ENCODE data around the gene C8B. TPM values are rescaled to one million over a fixed set of nuclear protein-coding genes. Genes with fewer than 3 reads are reported as not detected.

Gene C8B
- total and polyA plus RNA-seq, 3 donors from 2014 or later, result 0.25 to 0.59 (median 0.39) TPM

GRCh38 chr1:56908619-56909221 is 57.1 kb downstream of the C8B start:
- TF ChIP-seq CTCF (IDR thresholded peaks at IDR 0.05) (no peak), POLR2A (IDR thresholded peaks at IDR 0.05) (no peak)
- Histone ChIP-seq H3K27me3 (no peaks in the 10 kb centered on the region), H3K4me1 (no peaks in the 10 kb centered on the region), H3K9me3 (no peaks in the 10 kb centered on the region), H3K36me3 (ENCODE audit: low read depth, missing control alignments) (no peaks in the 10 kb centered on the region), H3K4me3 (no peak overlapping the region), H3K27ac (no peak overlapping the region)
- intact Hi-C loops (cut with DNase I; ENCODE audit: low total_unique reads), result no loop called here
- WGBS, 2 donors, result 88 to 89% methylated on average over 1 of the region's 1 CpG
- no peak for DNase-seq

- Histone ChIP-seq H3K27me3 (no peaks in the 10 kb centered on the region), H3K4me1 (no peaks in the 10 kb centered on the region), H3K36me3 (ENCODE audit: low read depth, missing control alignments) (no peaks in the 10 kb centered on the region), H3K4me3 (no peak overlapping the region), H3K27ac (no peak overlapping the region), H3K9me3 (no peaks in the 10 kb centered on the region)
- no peak for DNase-seq
- intact Hi-C loops (cut with DNase I; ENCODE audit: low total_unique reads), result no loop called here
- no peak for TF ChIP-seq CTCF (IDR thresholded peaks at IDR 0.05)
- no peak for TF ChIP-seq POLR2A (IDR thresholded peaks at IDR 0.05)
- WGBS, 2 donors, result 89 to 93% methylated on average over 3 of the region's 3 CpGs
These were observed 60.1 kb downstream of the C8B start for GRCh38 chr1:56905667-56906066.

GRCh38 chr1:56904663-56905397 is 61.0 kb downstream of the C8B start:
- 68 to 73% methylated on average over 2 of the region's 2 CpGs for WGBS, 2 donors
- no peaks in the 10 kb centered on the region for H3K36me3 ChIP-seq (ENCODE audit: low read depth, missing control alignments)
- no peaks in the 10 kb centered on the region for H3K27me3 ChIP-seq
- no peak overlapping the region for H3K4me3 ChIP-seq
- no peaks in the 10 kb centered on the region for H3K9me3 ChIP-seq
- no peaks in the 10 kb centered on the region for H3K4me1 ChIP-seq
- TF ChIP-seq POLR2A (IDR thresholded peaks at IDR 0.05) (no peak), CTCF (IDR thresholded peaks at IDR 0.05) (no peak)
- no peak for DNase-seq
- H3K27ac ChIP-seq, result no peak overlapping the region
- intact Hi-C loops (cut with DNase I; ENCODE audit: low total_unique reads), result no loop called here

GRCh38 chr1:56903778-56904177 is 62.0 kb downstream of the C8B start:
- Histone ChIP-seq H3K27ac (no peak overlapping the region), H3K36me3 (ENCODE audit: low read depth, missing control alignments) (no peaks in the 10 kb centered on the region), H3K27me3 (no peaks in the 10 kb centered on the region), H3K4me3 (no peak overlapping the region), H3K9me3 (no peaks in the 10 kb centered on the region), H3K4me1 (no peaks in the 10 kb centered on the region)
- intact Hi-C loops (cut with DNase I; ENCODE audit: low total_unique reads), result no loop called here
- no peak for TF ChIP-seq CTCF (IDR thresholded peaks at IDR 0.05)
- no peak for TF ChIP-seq POLR2A (IDR thresholded peaks at IDR 0.05)
- WGBS, 2 donors, result 94 to 100% methylated on average over 1 of the region's 1 CpG
- DNase-seq, result no peak

GRCh38 chr1:56901716-56902115 is 64.1 kb downstream of the C8B start:
- no peak overlapping the region for H3K27ac ChIP-seq
- no peaks in the 10 kb centered on the region for H3K9me3 ChIP-seq
- H3K4me1 ChIP-seq, result no peaks in the 10 kb centered on the region
- 66 to 75% methylated on average over 3 of the region's 3 CpGs for whole genome bisulfite sequencing, 2 donors
- TF ChIP-seq POLR2A (IDR thresholded peaks at IDR 0.05), result no peak
- no peak for TF ChIP-seq CTCF (IDR thresholded peaks at IDR 0.05)
- H3K27me3 ChIP-seq, result no peaks in the 10 kb centered on the region
- intact Hi-C loops (cut with DNase I; ENCODE audit: low total_unique reads), result no loop called here
- H3K36me3 ChIP-seq (ENCODE audit: low read depth, missing control alignments), result no peaks in the 10 kb centered on the region
- no peak for DNase-seq
- H3K4me3 ChIP-seq, result no peak overlapping the region

All from testis (tissue), 3 donors.